GM12878 (cell line): Measurements from ENCODE around the gene PRDM1. TPM values are rescaled to one million over a fixed set of nuclear protein-coding genes. Genes with fewer than 3 reads are reported as not detected.

Source experiments
- ATAC-seq: fragments of 200-7000 bp; cut with Tn5 transposase; 3 replicates; pipeline ENCODE4 v1.9.1; 2020; ENCODE audit warnings: mild to moderate bottlenecking, moderate library complexity
- BruUV-seq: library from RNA; stranded (reverse); fragments of 400-500 nt; replicated peaks from 2 replicates; lab custom pipeline; 2021; lab: Mats Ljungman, UMichigan
- CTCF ChIA-PET: fragments of 300-600 bp; sonication (Branson Sonifier 250); formaldehyde crosslinking; extraction: SDS; loops from one replicate; lab custom pipeline; 2021; ENCODE audit warnings: inconsistent platforms; lab: Yijun Ruan, JAX
- POLR2A ChIA-PET: fragments of 350-600 bp; formaldehyde crosslinking; extraction: SDS; loops from one replicate; lab custom pipeline; 2021; ENCODE audit warnings: inconsistent platforms; lab: Charles Lee
- RAD21 ChIA-PET: fragments of 300-600 bp; sonication (Branson Sonifier 250); formaldehyde crosslinking; loops from one replicate; lab custom pipeline; 2023; ENCODE audit warnings: antibody characterized with exemption; ENCODE audit not compliant: unreplicated experiment; lab: Charles Lee
- SMC1A ChIA-PET: fragments of 300-600 bp; sonication (Branson Sonifier 250); formaldehyde crosslinking; loops from one replicate; lab custom pipeline; 2023; ENCODE audit not compliant: unreplicated experiment, uncharacterized antibody; lab: Charles Lee
- DNase-seq: peaks from one replicate; pipeline ENCODE4 v3.0.0-alpha.2; 2011; ENCODE audit warnings: low read depth, low spot score
- FAIRE-seq: peaks from 3 replicates; lab custom pipeline; 2011; peaks lifted over from hg19 to GRCh38; lab: Jason Lieb, UNC
- H2AFZ ChIP-seq: 2 replicates; pipeline ENCODE4 v1.6.0; 2011; ENCODE audit warnings: low read depth, low read length, control low read depth; ENCODE audit not compliant: control insufficient read depth
- H3K27ac ChIP-seq: 2 replicates; pipeline ENCODE4 v1.5.1; 2011; ENCODE audit warnings: control low read depth; ENCODE audit not compliant: control insufficient read depth, insufficient read depth
- H3K27me3 ChIP-seq, 2 experiments: replicated peaks in 1 of 2; 2 replicates each; pipeline versions ENCODE4 v1.6.0 to v1.6.1; 2011; ENCODE audit warnings: low read length in 1 of 2; ENCODE audit not compliant: control insufficient read depth in 2 of 2, insufficient read depth in 2 of 2
- H3K36me3 ChIP-seq, 2 experiments: 2 replicates each; pipeline ENCODE4 v1.5.1; 2011; ENCODE audit warnings: low read length in 1 of 2; ENCODE audit not compliant: control insufficient read depth in 2 of 2, insufficient read depth in 2 of 2
- H3K4me1 ChIP-seq: 2 replicates; pipeline ENCODE4 v1.6.1; 2011; ENCODE audit warnings: mild to moderate bottlenecking, low read length, moderate library complexity, mixed read lengths; ENCODE audit not compliant: control insufficient read depth, insufficient read depth
- H3K4me2 ChIP-seq: 2 replicates; pipeline ENCODE4 v1.6.0; 2011; ENCODE audit warnings: control low read depth; ENCODE audit not compliant: control insufficient read depth, insufficient read depth
- H3K4me3 ChIP-seq: fragments of 200-600 bp; sonication (generic); 2 replicates; pipeline ENCODE4 v1.5.1; 2016
- H3K79me2 ChIP-seq: 2 replicates; pipeline ENCODE4 v1.6.0; 2011; ENCODE audit warnings: low read length; ENCODE audit not compliant: control insufficient read depth, insufficient read depth
- H3K9ac ChIP-seq: 2 replicates; pipeline ENCODE4 v1.8.0; 2011; ENCODE audit warnings: low read length, control low read depth, mixed read lengths; ENCODE audit not compliant: control insufficient read depth, insufficient read depth
- H3K9me3 ChIP-seq: replicated peaks from 3 replicates; pipeline ENCODE4 v1.5.1; 2011; ENCODE audit warnings: mild to moderate bottlenecking, low read length; ENCODE audit not compliant: control insufficient read depth, insufficient read depth
- H4K20me1 ChIP-seq: 2 replicates; pipeline ENCODE4 v1.6.0; 2011; ENCODE audit not compliant: control insufficient read depth, insufficient read depth
- ASH2L ChIP-seq: fragments of 300-600, 200-600 bp; sonication (generic); IDR thresholded peaks from 2 replicates; pipeline ENCODE4 v1.6.1; 2017; ENCODE audit warnings: low read depth, mild to moderate bottlenecking, borderline replicate concordance
- ATF7 ChIP-seq: fragments of 450-650 bp; IDR thresholded peaks from 2 replicates; pipeline ENCODE4 v1.6.1; 2016; ENCODE audit warnings: low read depth, mild to moderate bottlenecking
- CBX3 ChIP-seq: fragments of 200-600 bp; sonication (generic); IDR thresholded peaks from 2 replicates; pipeline ENCODE4 v1.6.1; 2016; ENCODE audit warnings: low read depth, borderline replicate concordance
- CEBPB ChIP-seq, 2 experiments: fragments of 150-350 bp in 1 of 2; IDR thresholded peaks; 2 replicates each; pipeline ENCODE4 v1.6.1; 2012 to 2014; ENCODE audit warnings: low read depth in 2 of 2, low read length in 2 of 2, borderline replicate concordance in 1 of 2, inconsistent platforms in 1 of 2
- CREM ChIP-seq: IDR thresholded peaks from 2 replicates; pipeline ENCODE4 v1.6.1; 2014; ENCODE audit warnings: antibody characterized with exemption, low read depth
- EGR1 ChIP-seq, 2 experiments: IDR thresholded peaks; 1 replicate in 1 of 2; 2 replicates in 1 of 2; pipeline ENCODE4 v1.6.1; 2011 to 2012; ENCODE audit warnings: low read depth in 2 of 2, low read length in 2 of 2, borderline replicate concordance in 1 of 2, mild to moderate bottlenecking in 1 of 2, moderate library complexity in 1 of 2
- FOXM1 ChIP-seq: IDR thresholded peaks from 2 replicates; pipeline ENCODE4 v1.6.1; 2012; ENCODE audit warnings: low read depth, mild to moderate bottlenecking, inconsistent platforms, low read length, moderate library complexity
- HDAC2 ChIP-seq: fragments of 200-600 bp; sonication (generic); IDR thresholded peaks from 2 replicates; pipeline ENCODE4 v1.6.1; 2017
- NR2C2 ChIP-seq: IDR thresholded peaks from 2 replicates; pipeline ENCODE4 v1.6.1; 2011; ENCODE audit warnings: borderline replicate concordance, low read depth; ENCODE audit not compliant: control insufficient read depth, insufficient read length
- PML ChIP-seq: IDR thresholded peaks from 2 replicates; pipeline ENCODE4 v1.6.1; 2012; ENCODE audit warnings: low read length, inconsistent platforms
- SREBF2 ChIP-seq: IDR thresholded peaks from 2 replicates; pipeline ENCODE4 v1.6.1; 2012; ENCODE audit warnings: mild to moderate bottlenecking, low read length
- SRF ChIP-seq, 2 experiments: IDR thresholded peaks; 2 replicates each; pipeline ENCODE4 v1.6.1; 2011; ENCODE audit warnings: low read depth in 2 of 2, low read length in 2 of 2, mild to moderate bottlenecking in 1 of 2, moderate library complexity in 1 of 2
- STAT1 ChIP-seq: fragments of 450-650 bp; conservative IDR thresholded peaks from 2 replicates; pipeline ENCODE4 v1.6.1; 2014; ENCODE audit warnings: antibody characterized with exemption, mild to moderate bottlenecking
- TARDBP ChIP-seq: IDR thresholded peaks from 2 replicates; pipeline ENCODE4 v1.6.1; 2016; ENCODE audit warnings: borderline replicate concordance
- TCF7 ChIP-seq: IDR thresholded peaks from 2 replicates; pipeline ENCODE4 v1.6.1; 2014; ENCODE audit warnings: antibody characterized with exemption, borderline replicate concordance
- WGBS: methylation state at CpG from one replicate; pipeline ENCODE4 v1.1.6; 2016; ENCODE audit warnings: low lambda C conversion rate; ENCODE audit not compliant: insufficient replicate concordance, insufficient coverage; ENCODE audit errors: missing lambda C conversion rate; 5-methylcytosine and 5-hydroxymethylcytosine counted together
- in situ Hi-C: fragments of 300-500 bp; cut with MboI; formaldehyde crosslinking; loops from 9 replicates; pipeline ENCODE4 v1.14.3; 2018; ENCODE audit warnings: mixed read lengths
- intact Hi-C: fragments of 100-400 bp; cut with micrococcal nuclease; formaldehyde crosslinking; loops from one replicate; pipeline ENCODE4 v1.14.2; 2022; ENCODE audit not compliant: unreplicated experiment
- polyA plus RNA-seq, 11 experiments: library from polyadenylated mRNA; depleted of rRNA in 4 of 11; unstranded in 6 of 11; stranded (reverse) in 5 of 11; fragments of >200 nt; fragmentation: Nextera tagmentation in 4 of 11; fragmentation: Illumina TruSeq in 1 of 11; extraction: Ambion mirVana in 4 of 11; extraction: Trizol in 1 of 11; gene quantifications; 1 replicate in 1 of 11; 2 replicates in 10 of 11; pipeline versions ENCODE4 v1.2.1 to v1.2.3, GENCODE V29; 2011 to 2016; ENCODE audit warnings: inconsistent platforms in 2 of 11, missing spikeins in 2 of 11, low read depth in 1 of 11
- total RNA-seq, 4 experiments: library from RNA; depleted of rRNA in 3 of 4; stranded (reverse); fragments of >200 nt in 3 of 4; fragmentation: Illumina TruSeq in 1 of 4; extraction: Trizol in 1 of 4; gene quantifications; 2 replicates each; pipeline versions ENCODE4 v1.2.1 to v1.2.3, GENCODE V29; 2013 to 2021
- TF ChIP-seq, protein P1 (sequence below): fragments of 450-650 bp; IDR thresholded peaks from 2 replicates; pipeline ENCODE4 v1.6.1; 2017; ENCODE audit warnings: mild to moderate bottlenecking, low read depth, inconsistent platforms; ENCODE audit not compliant: poor library complexity, severe bottlenecking
- TF ChIP-seq, protein P2 (sequence below): fragments of 450-650 bp; IDR thresholded peaks from 2 replicates; pipeline ENCODE4 v1.6.1; 2018; ENCODE audit warnings: mild to moderate bottlenecking, low read depth, moderate library complexity; ENCODE audit not compliant: partially characterized antibody
- TF ChIP-seq, protein P3 (sequence below): IDR thresholded peaks from 2 replicates; pipeline ENCODE4 v1.6.1; 2011; ENCODE audit warnings: borderline replicate concordance, low read depth, mild to moderate bottlenecking, moderate library complexity, low read length; ENCODE audit not compliant: insufficient read depth, poor library complexity, severe bottlenecking

The PRDM1 gene
- total and polyA plus RNA-seq, 10 of the 15 experiments (the other 5 are each of a cell fraction or from before 2014, with no cell fraction given): 1.9 to 15.8 (median 4.1) TPM

DNA sequence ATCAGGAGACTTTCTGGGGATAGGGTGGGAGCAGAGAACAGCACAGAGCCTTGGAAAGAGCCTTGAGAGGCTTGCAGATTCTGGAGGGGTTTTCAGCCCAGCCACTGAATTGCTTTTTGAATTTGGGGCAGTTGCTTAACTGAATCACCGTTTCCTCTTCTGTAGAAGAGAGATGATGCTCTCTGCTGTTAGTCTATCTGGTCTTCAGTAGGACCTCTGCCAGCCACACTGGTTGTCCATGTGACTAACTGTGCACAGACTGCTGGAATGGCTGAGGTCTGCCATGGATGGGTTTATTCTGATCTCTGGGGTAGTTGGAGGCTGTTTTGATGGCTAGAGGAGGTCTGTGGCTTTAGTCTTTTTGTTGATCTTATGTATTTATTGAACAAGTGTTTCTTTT, 21.4 kb upstream of the PRDM1 start (continued):
- TF ChIP-seq PML: no peak
- no peak for TF ChIP-seq FOXM1
- no peak for TF ChIP-seq ASH2L
- no peak for TF ChIP-seq ATF7
- no peak for TF ChIP-seq EGR1 (IDR thresholded peaks at IDR 0.05; ENCODE audit: borderline replicate concordance in 1 of 2, low read depth in 2 of 2, low read length in 2 of 2)
- TF ChIP-seq NR2C2: no peak
- no peak for TF ChIP-seq CBX3
- TF ChIP-seq CREM: no peak

DNA sequence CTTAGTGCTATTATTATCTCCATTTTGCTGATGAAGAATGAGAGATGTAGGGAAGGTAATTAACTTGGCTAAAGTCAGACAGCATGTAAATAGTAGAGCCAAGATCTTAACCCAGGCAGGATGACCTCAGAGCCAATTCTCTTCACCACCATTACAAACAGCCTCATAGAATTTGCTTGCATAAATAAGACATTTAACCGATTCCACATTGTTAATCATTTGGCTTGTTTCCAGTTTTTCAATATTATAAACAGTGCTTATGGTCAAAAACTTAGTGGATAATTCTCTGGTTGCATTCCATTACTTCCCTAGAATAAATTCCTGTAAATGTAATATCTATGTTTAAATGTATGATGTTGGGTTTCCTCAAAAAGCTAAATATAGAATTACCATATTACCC, 19.1 kb upstream of the PRDM1 start:
- CTCF ChIA-PET: no interaction called here
- BruUV-seq: no TSS peak
- Histone ChIP-seq H3K4me2 (no peak overlapping the region), H3K4me3 (no peak overlapping the region), H3K9ac (no peak overlapping the region), H3K36me3 (no peaks in the 10 kb centered on the region), H2AFZ (no peak overlapping the region), H3K4me1 (no peaks in the 10 kb centered on the region), H3K27ac (no peak overlapping the region), H4K20me1 (no peaks in the 10 kb centered on the region), H3K9me3 (no peaks in the 10 kb centered on the region), H3K79me2 (no peaks in the 10 kb centered on the region), H3K27me3 (peaks cover 2 to 5% of the 10 kb centered on the region in 2 experiments; a peak in 2 of 4 replicates)
- RAD21 ChIA-PET: no interaction called here
- DNase-seq: no peak
- intact Hi-C loops (no loop called here), in situ Hi-C loops (no loop called here)
- SMC1A ChIA-PET: no interaction called here
- FAIRE-seq: no peak
- ATAC-seq: no peak
- 35% methylated on average over 1 of the region's 1 CpG for WGBS
- POLR2A ChIA-PET: no interaction called here
- TF ChIP-seq, protein P1, sequence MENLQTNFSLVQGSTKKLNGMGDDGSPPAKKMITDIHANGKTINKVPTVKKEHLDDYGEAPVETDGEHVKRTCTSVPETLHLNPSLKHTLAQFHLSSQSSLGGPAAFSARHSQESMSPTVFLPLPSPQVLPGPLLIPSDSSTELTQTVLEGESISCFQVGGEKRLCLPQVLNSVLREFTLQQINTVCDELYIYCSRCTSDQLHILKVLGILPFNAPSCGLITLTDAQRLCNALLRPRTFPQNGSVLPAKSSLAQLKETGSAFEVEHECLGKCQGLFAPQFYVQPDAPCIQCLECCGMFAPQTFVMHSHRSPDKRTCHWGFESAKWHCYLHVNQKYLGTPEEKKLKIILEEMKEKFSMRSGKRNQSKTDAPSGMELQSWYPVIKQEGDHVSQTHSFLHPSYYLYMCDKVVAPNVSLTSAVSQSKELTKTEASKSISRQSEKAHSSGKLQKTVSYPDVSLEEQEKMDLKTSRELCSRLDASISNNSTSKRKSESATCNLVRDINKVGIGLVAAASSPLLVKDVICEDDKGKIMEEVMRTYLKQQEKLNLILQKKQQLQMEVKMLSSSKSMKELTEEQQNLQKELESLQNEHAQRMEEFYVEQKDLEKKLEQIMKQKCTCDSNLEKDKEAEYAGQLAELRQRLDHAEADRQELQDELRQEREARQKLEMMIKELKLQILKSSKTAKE: no peak
- TF ChIP-seq CEBPB (IDR thresholded peaks at IDR 0.05; ENCODE audit: borderline replicate concordance in 1 of 2, low read depth in 2 of 2, low read length in 2 of 2) (no peak), SRF (IDR thresholded peaks at IDR 0.05; ENCODE audit: low read depth in 2 of 2, low read length in 2 of 2) (no peak), STAT1 (no peak), SREBF2 (no peak), TCF7 (no peak), HDAC2 (no peak), CBX3 (no peak), TARDBP (no peak)
- TF ChIP-seq, protein P2, sequence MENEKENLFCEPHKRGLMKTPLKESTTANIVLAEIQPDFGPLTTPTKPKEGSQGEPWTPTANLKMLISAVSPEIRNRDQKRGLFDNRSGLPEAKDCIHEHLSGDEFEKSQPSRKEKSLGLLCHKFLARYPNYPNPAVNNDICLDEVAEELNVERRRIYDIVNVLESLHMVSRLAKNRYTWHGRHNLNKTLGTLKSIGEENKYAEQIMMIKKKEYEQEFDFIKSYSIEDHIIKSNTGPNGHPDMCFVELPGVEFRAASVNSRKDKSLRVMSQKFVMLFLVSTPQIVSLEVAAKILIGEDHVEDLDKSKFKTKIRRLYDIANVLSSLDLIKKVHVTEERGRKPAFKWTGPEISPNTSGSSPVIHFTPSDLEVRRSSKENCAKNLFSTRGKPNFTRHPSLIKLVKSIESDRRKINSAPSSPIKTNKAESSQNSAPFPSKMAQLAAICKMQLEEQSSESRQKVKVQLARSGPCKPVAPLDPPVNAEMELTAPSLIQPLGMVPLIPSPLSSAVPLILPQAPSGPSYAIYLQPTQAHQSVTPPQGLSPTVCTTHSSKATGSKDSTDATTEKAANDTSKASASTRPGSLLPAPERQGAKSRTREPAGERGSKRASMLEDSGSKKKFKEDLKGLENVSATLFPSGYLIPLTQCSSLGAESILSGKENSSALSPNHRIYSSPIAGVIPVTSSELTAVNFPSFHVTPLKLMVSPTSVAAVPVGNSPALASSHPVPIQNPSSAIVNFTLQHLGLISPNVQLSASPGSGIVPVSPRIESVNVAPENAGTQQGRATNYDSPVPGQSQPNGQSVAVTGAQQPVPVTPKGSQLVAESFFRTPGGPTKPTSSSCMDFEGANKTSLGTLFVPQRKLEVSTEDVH: no peak
- TF ChIP-seq, protein P3, sequence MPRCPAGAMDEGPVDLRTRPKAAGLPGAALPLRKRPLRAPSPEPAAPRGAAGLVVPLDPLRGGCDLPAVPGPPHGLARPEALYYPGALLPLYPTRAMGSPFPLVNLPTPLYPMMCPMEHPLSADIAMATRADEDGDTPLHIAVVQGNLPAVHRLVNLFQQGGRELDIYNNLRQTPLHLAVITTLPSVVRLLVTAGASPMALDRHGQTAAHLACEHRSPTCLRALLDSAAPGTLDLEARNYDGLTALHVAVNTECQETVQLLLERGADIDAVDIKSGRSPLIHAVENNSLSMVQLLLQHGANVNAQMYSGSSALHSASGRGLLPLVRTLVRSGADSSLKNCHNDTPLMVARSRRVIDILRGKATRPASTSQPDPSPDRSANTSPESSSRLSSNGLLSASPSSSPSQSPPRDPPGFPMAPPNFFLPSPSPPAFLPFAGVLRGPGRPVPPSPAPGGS: no peak
